ENCODE data around the gene ARHGEF9. TPM values are rescaled to one million over a fixed set of nuclear protein-coding genes. Genes with fewer than 3 reads are reported as not detected.

Gene ARHGEF9
- polyA plus RNA-seq, 1 of the 3 experiments (the other 2 are of a cell fraction): 6.4 TPM

DNA sequence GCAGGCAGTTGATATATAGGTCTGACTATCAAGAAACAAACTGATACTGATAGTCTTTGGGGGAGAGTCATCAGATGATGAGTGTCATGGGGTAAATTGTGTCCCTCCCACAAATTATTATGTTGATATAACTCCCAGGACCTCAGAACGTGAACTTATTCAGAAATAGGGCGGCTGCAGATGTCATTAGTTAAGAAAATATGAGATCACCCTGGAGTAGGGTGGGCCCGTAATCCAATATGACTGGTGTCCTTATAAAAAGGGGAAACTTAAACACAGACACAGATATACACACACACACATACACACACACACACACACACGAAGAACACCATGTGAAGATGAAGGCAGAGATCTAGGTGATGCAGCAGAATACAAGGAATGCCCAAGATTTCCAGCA lies 32.7 kb upstream of the ARHGEF9 start:
- Histone ChIP-seq H3K27me3 (ENCODE audit: insufficient read depth) (no peaks in the 10 kb centered on the region), H3K27ac (ENCODE audit: low read depth in 2 of 2, low read length in 1 of 2) (no peak overlapping the region), H3K9ac (no peak overlapping the region), H3F3A (replicated peaks; ENCODE audit: insufficient read depth) (no peaks in the 10 kb centered on the region), H3K9me2 (no peaks in the 10 kb centered on the region), H3K36me3 (replicated peaks in 1 of 2; ENCODE audit: control insufficient read depth in 1 of 2, insufficient read depth in 2 of 2, low read length in 1 of 2) (no peaks in the 10 kb centered on the region), H3K79me2 (ENCODE audit: insufficient read depth) (no peaks in the 10 kb centered on the region), H3K9me3 (no peaks in the 10 kb centered on the region), H3K4me1 (ENCODE audit: control insufficient read depth in 1 of 2, insufficient read depth in 2 of 2, low read depth in 1 of 2, low read length in 1 of 2) (no peaks in the 10 kb centered on the region), H4K20me1 (ENCODE audit: insufficient read depth) (no peaks in the 10 kb centered on the region), H3K4me2 (no peak overlapping the region), H2AFZ (ENCODE audit: low read depth) (no peak overlapping the region), H3K4me3 (ENCODE audit: low read depth in 2 of 2, low read length in 1 of 2) (no peak overlapping the region)
- POLR2A ChIA-PET: no interaction called here
- no peak for DNase-seq
- 2% methylated on average over 4 of the region's 4 CpGs for WGBS (ENCODE audit: low lambda C conversion rate)
- TF ChIP-seq ELF1 (IDR thresholded peaks at IDR 0.05): no peak
- no peak for TF ChIP-seq USF2 (IDR thresholded peaks at IDR 0.05; ENCODE audit: borderline replicate concordance, low read depth, low read length)
- no peak for TF ChIP-seq NFIC (IDR thresholded peaks at IDR 0.05; ENCODE audit: borderline replicate concordance)
- no peak for TF ChIP-seq MEF2A (IDR thresholded peaks at IDR 0.05; ENCODE audit: borderline replicate concordance, low read depth)
- TF ChIP-seq RAD21 (IDR thresholded peaks at IDR 0.05; ENCODE audit: low read length): no peak
- no peak for TF ChIP-seq SIN3A (IDR thresholded peaks at IDR 0.05; ENCODE audit: borderline replicate concordance, low read depth, low read length)
- no peak for TF ChIP-seq GATA2 (CRISPR knock-in tag; IDR thresholded peaks at IDR 0.05)
- no peak for TF ChIP-seq YY1 (IDR thresholded peaks at IDR 0.05; ENCODE audit: low read depth)
- no peak for TF ChIP-seq CHD2 (IDR thresholded peaks at IDR 0.05; ENCODE audit: low read length, partially characterized antibody)
- TF ChIP-seq REST (IDR thresholded peaks at IDR 0.05; ENCODE audit: low read depth, low read length): no peak
- no peak for TF ChIP-seq RXRA (IDR thresholded peaks at IDR 0.05; ENCODE audit: borderline replicate concordance, low read depth)
- CTCF ChIA-PET: interaction anchor here (0.7 kb wide), 1 partner anchor 28 kb away, joined by 3 read pairs; no protein-coding TSS in a partner anchor

GRCh38 chrX:63812823-63813222 lies 27.8 kb upstream of the ARHGEF9 start:
- CTCF ChIA-PET: no interaction called here
- Histone ChIP-seq H3K27ac (ENCODE audit: low read depth in 2 of 2, low read length in 1 of 2) (no peak overlapping the region), H3K9me3 (no peaks in the 10 kb centered on the region), H4K20me1 (ENCODE audit: insufficient read depth) (no peaks in the 10 kb centered on the region), H2AFZ (ENCODE audit: low read depth) (no peak overlapping the region), H3K4me3 (ENCODE audit: low read depth in 2 of 2, low read length in 1 of 2) (no peak overlapping the region), H3K9me2 (no peaks in the 10 kb centered on the region), H3K36me3 (replicated peaks in 1 of 2; ENCODE audit: control insufficient read depth in 1 of 2, insufficient read depth in 2 of 2, low read length in 1 of 2) (no peaks in the 10 kb centered on the region), H3K9ac (no peak overlapping the region), H3K79me2 (ENCODE audit: insufficient read depth) (no peaks in the 10 kb centered on the region), H3K4me1 (ENCODE audit: control insufficient read depth in 1 of 2, insufficient read depth in 2 of 2, low read depth in 1 of 2, low read length in 1 of 2) (no peaks in the 10 kb centered on the region; a peak in 1 of 4 replicates), H3F3A (replicated peaks; ENCODE audit: insufficient read depth) (no peaks in the 10 kb centered on the region), H3K4me2 (no peak overlapping the region), H3K27me3 (ENCODE audit: insufficient read depth) (no peaks in the 10 kb centered on the region)
- POLR2A ChIA-PET: no interaction called here
- no peak for DNase-seq
- TF ChIP-seq JUND (IDR thresholded peaks at IDR 0.05) (no peak), CTCF (IDR thresholded peaks at IDR 0.05) (peak; percentile 26; the same call in 1 of the 2 replicates), USF2 (IDR thresholded peaks at IDR 0.05; ENCODE audit: borderline replicate concordance, low read depth, low read length) (no peak)
- TF ChIP-seq, protein P1, sequence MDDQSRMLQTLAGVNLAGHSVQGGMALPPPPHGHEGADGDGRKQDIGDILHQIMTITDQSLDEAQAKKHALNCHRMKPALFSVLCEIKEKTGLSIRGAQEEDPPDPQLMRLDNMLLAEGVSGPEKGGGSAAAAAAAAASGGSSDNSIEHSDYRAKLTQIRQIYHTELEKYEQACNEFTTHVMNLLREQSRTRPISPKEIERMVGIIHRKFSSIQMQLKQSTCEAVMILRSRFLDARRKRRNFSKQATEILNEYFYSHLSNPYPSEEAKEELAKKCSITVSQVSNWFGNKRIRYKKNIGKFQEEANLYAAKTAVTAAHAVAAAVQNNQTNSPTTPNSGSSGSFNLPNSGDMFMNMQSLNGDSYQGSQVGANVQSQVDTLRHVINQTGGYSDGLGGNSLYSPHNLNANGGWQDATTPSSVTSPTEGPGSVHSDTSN (IDR thresholded peaks at IDR 0.05): no peak
- WGBS (ENCODE audit: low lambda C conversion rate): 9% methylated on average over 5 of the region's 5 CpGs
